ENCODE data around the gene COL26A1. TPM values are rescaled to one million over a fixed set of nuclear protein-coding genes. Genes with fewer than 3 reads are reported as not detected.

Gene COL26A1
- polyA plus RNA-seq, 1 experiment: 0.48 TPM

DNA sequence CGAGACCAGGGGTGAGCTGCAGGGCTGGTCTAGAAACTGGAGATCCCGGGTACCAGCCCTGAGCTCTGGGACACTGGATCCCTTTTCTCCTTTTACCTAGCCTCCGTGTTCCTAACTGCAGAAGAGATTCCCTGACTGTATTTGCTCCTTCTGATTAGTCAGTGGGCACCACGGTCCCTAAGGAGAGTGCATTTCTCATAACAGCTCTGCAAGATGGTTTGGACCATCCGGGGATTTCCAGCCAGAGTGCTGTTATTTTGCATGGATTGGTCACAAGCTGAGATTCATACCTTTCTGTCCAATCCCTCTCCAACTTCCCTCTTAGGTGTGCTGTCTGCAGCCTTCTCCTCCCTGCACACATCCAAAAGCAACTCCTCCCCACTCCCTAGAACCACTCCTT is 143.9 kb downstream of the COL26A1 start:
- H3K27me3 ChIP-seq (ENCODE audit: control insufficient read depth, insufficient read depth, low read length): peaks cover 7% of the 10 kb centered on the region
- CTCF ChIA-PET: interaction anchor here (0.6 to 4.8 kb wide), 10 partner anchors 10 to 143 kb away, joined by 3 to 33 read pairs (median 6); partner anchors contain the start of gene COL26A1
- no peak for DNase-seq (ENCODE audit: low read depth)
- no peak overlapping the region for H3K4me3 ChIP-seq (ENCODE audit: low read depth, low read length)
- POLR2A ChIA-PET: no interaction called here
- H3K36me3 ChIP-seq (ENCODE audit: control insufficient read depth, insufficient read depth, low read length): no peaks in the 10 kb centered on the region
- TF ChIP-seq, protein P1, sequence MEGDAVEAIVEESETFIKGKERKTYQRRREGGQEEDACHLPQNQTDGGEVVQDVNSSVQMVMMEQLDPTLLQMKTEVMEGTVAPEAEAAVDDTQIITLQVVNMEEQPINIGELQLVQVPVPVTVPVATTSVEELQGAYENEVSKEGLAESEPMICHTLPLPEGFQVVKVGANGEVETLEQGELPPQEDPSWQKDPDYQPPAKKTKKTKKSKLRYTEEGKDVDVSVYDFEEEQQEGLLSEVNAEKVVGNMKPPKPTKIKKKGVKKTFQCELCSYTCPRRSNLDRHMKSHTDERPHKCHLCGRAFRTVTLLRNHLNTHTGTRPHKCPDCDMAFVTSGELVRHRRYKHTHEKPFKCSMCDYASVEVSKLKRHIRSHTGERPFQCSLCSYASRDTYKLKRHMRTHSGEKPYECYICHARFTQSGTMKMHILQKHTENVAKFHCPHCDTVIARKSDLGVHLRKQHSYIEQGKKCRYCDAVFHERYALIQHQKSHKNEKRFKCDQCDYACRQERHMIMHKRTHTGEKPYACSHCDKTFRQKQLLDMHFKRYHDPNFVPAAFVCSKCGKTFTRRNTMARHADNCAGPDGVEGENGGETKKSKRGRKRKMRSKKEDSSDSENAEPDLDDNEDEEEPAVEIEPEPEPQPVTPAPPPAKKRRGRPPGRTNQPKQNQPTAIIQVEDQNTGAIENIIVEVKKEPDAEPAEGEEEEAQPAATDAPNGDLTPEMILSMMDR (IDR thresholded peaks at IDR 0.05; ENCODE audit: insufficient read depth, low read depth, low read length): no peak

GRCh38 chr7:101507327-101507726 is 144.7 kb downstream of the COL26A1 start:
- POLR2A ChIA-PET: no interaction called here
- CTCF ChIA-PET: interaction anchor here (0.7 to 4.8 kb wide), 12 partner anchors 10 to 153 kb away, joined by 3 to 33 read pairs (median 6); partner anchors contain the start of gene COL26A1
- TF ChIP-seq, protein P1 (IDR thresholded peaks at IDR 0.05; ENCODE audit: insufficient read depth, low read depth, low read length): no peak
- no peak for DNase-seq (ENCODE audit: low read depth)
- peaks cover 9% of the 10 kb centered on the region for H3K27me3 ChIP-seq (ENCODE audit: control insufficient read depth, insufficient read depth, low read length)
- no peaks in the 10 kb centered on the region for H3K36me3 ChIP-seq (ENCODE audit: control insufficient read depth, insufficient read depth, low read length)
- H3K4me3 ChIP-seq (ENCODE audit: low read depth, low read length): no peak overlapping the region

GRCh38 chr7:101507791-101508252 is 145.1 kb downstream of the COL26A1 start:
- DNase-seq (ENCODE audit: low read depth): no peak

GRCh38 chr7:101510297-101510696 is 147.6 kb downstream of the COL26A1 start:
- POLR2A ChIA-PET: no interaction called here
- TF ChIP-seq, protein P1 (IDR thresholded peaks at IDR 0.05; ENCODE audit: insufficient read depth, low read depth, low read length): no peak
- Histone ChIP-seq H3K4me3 (ENCODE audit: low read depth, low read length) (no peak overlapping the region), H3K36me3 (ENCODE audit: control insufficient read depth, insufficient read depth, low read length) (no peaks in the 10 kb centered on the region), H3K27me3 (ENCODE audit: control insufficient read depth, insufficient read depth, low read length) (peaks cover 9% of the 10 kb centered on the region)
- CTCF ChIA-PET: interaction anchor here (1.5 to 2.7 kb wide), 2 partner anchors 99 to 146 kb away, joined by 3 to 12 read pairs; no protein-coding TSS in a partner anchor
- no peak for DNase-seq (ENCODE audit: low read depth)

More at GRCh38 chr7:101507791-101508252, 145.1 kb downstream of the COL26A1 start:
- Histone ChIP-seq H3K4me3 (ENCODE audit: low read depth, low read length) (no peak overlapping the region), H3K27me3 (ENCODE audit: control insufficient read depth, insufficient read depth, low read length) (peaks cover 9% of the 10 kb centered on the region), H3K36me3 (ENCODE audit: control insufficient read depth, insufficient read depth, low read length) (no peaks in the 10 kb centered on the region)
- ChIA-PET CTCF (interaction anchor here (0.6 to 4.8 kb wide), 18 partner anchors 9 to 172 kb away, joined by 3 to 33 read pairs (median 4); partner anchors contain the start of gene COL26A1), POLR2A (no interaction called here)
- TF ChIP-seq, protein P1 (IDR thresholded peaks at IDR 0.05; ENCODE audit: insufficient read depth, low read depth, low read length): peak; percentile 83

GRCh38 chr7:101511965-101512364 is 149.3 kb downstream of the COL26A1 start:
- no peak overlapping the region for H3K4me3 ChIP-seq (ENCODE audit: low read depth, low read length)
- TF ChIP-seq, protein P1 (IDR thresholded peaks at IDR 0.05; ENCODE audit: insufficient read depth, low read depth, low read length): no peak
- ChIA-PET POLR2A (no interaction called here), CTCF (interaction anchor here (1.0 to 1.9 kb wide), 3 partner anchors 26 to 190 kb away, joined by 3 to 6 read pairs (median 6); partner anchors contain the start of gene IFT22)
- no peak for DNase-seq (ENCODE audit: low read depth)
- peaks cover 6% of the 10 kb centered on the region for H3K27me3 ChIP-seq (ENCODE audit: control insufficient read depth, insufficient read depth, low read length)
- H3K36me3 ChIP-seq (ENCODE audit: control insufficient read depth, insufficient read depth, low read length): no peaks in the 10 kb centered on the region

All from BJ (cell line).